Measurements from ENCODE around the gene KRTAP13-4. TPM values are rescaled to one million over a fixed set of nuclear protein-coding genes. Genes with fewer than 3 reads are reported as not detected.

Gene KRTAP13-4, protein sequence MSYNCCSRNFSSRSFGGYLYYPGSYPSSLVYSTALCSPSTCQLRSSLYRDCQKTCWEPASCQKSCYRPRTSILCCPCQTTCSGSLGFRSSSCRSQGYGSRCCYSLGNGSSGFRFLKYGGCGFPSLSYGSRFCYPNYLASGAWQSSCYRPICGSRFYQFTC
- total RNA-seq, result not detected in 2 replicates

DNA sequence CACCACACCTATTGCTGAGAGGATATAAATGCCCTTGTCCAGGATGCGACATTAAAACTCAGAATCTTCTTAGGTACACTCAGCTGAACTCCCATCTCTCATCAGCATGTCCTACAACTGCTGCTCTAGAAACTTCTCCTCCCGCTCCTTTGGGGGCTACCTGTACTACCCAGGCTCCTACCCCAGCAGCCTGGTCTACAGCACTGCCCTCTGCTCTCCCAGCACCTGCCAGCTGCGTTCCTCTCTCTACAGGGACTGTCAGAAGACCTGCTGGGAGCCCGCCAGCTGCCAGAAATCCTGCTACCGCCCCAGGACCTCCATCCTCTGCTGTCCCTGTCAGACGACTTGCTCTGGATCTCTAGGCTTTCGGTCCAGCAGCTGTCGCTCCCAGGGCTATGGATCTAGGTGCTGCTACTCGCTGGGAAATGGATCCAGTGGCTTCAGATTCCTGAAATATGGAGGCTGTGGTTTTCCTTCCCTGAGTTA is at the start of gene KRTAP13-4:
TSS of gene KRTAP13-4 (plus strand) at position 51 of the 486 bp plus-strand sequence. CDS start at position 107, 56 bp downstream.

DNA sequence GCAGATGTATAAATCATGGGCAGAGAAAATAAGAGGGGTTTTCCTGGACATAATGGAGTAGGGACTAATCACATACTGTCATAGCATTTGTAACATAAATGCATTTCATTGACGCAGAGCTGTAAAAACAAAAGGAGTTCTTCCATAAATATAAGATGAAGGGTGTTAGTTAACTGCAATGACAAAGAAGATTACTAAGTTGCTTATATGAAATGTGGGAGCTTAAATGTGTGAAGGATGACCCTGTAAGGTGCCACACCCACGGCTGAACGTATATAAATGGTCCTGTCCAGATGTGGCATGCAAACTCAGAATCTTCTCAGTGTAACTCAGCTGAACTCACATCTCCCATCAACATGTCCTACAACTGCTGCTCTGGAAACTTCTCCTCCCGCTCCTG is 34.3 kb upstream of the KRTAP13-4 start, which contains the start of gene KRTAP13-1:
TSS of gene KRTAP13-1 (plus strand) at position 301 of the 400 bp plus-strand sequence. CDS start at position 357, 56 bp downstream.

DNA sequence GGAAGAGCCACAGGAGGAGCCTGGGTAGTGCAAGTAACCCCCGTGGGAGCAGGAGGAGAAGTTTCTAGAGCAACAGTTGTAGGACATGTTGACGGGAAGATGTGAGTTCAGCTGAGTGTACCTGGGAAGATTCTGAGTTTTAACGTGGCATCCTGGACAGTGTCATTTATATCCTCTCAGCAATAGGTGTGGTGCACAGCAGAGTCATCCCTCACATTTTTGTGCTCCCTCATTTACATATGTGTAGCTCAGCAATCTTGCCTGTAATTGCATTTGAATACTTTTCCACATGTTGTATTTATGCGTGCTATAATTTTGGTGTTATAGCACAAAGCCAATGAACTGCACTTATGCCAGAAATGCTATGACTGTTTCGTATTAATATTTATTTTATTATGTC is 4.2 kb upstream of the KRTAP13-4 start, which contains the start of gene KRTAP13-3:
TSS of gene KRTAP13-3 (minus strand) at position 101 of the 400 bp plus-strand sequence. CDS start at position 87, 14 bp downstream.

DNA sequence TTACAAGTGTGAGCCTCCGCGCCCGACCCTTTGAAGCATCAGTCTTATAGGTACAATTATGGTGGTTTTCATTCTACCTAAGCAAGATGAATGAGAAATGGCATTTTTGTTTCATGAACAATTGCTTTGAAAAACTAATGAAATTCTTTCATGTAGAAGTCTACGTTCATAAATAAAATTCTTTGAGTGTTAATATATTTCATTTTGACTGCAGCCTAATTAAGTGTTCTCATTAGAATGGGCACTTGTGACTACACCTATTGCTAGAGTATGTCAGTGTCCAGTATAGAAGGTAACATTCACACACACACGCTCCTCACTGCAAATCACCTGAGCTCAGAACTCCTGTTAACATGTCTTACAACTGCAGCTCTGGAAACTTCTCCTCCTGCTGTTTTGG is 10.0 kb downstream of the KRTAP13-4 start, which contains the start of gene KRTAP15-1:
TSS of gene KRTAP15-1 (plus strand) at position 301 of the 400 bp plus-strand sequence. CDS start at position 354, 53 bp downstream.

DNA sequence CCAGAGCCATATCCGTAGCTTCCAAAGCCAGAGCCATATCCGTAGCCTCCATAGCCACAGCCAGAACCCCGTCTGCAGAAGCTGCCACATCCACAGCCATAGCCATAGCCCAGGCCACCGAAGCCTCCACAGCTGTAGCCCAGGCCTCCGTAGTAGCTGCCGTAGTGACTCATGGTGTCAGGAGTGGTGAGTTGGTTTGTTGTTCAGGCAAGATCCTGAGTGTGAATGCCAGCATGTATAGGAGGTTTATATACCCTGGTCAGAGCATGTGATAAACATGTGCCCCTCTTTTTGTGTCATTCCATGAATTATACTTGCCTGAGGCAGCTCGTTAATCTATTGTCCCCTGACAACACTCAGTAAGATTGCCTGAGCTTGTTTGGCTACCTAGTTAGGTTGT is 50.1 kb downstream of the KRTAP13-4 start, which contains the start of gene KRTAP19-1:
TSS of gene KRTAP19-1 (minus strand) at position 223 of the 400 bp plus-strand sequence. CDS start at position 173, 50 bp downstream.

Other genes with a start within 250 kb of the KRTAP13-4 start
- not detected in 2 replicates for gene CLDN8, start 214.1 kb upstream of the KRTAP13-4 start, total RNA-seq
- not detected in 2 replicates for gene KRTAP24-1, start 147.3 kb upstream of the KRTAP13-4 start, total RNA-seq
- not detected in 2 replicates for gene KRTAP25-1, start 140.7 kb upstream of the KRTAP13-4 start, total RNA-seq
- not detected in 2 replicates for gene KRTAP26-1, start 109.9 kb upstream of the KRTAP13-4 start, total RNA-seq
- not detected in 2 replicates for gene KRTAP27-1, start 92.5 kb upstream of the KRTAP13-4 start, total RNA-seq
- not detected in 2 replicates for gene KRTAP23-1, start 81.6 kb upstream of the KRTAP13-4 start, total RNA-seq
- gene KRTAP13-2, start 57.9 kb upstream of the KRTAP13-4 start, total RNA-seq, result not detected in 2 replicates
- gene KRTAP13-1, start 34.2 kb upstream of the KRTAP13-4 start, total RNA-seq, result not detected in 2 replicates
- not detected in 2 replicates for gene KRTAP13-3, start 4.3 kb upstream of the KRTAP13-4 start, total RNA-seq
- not detected in 2 replicates for gene KRTAP15-1, start 10.1 kb downstream of the KRTAP13-4 start, total RNA-seq
- not detected in 2 replicates for gene KRTAP19-1, start 50.1 kb downstream of the KRTAP13-4 start, total RNA-seq
- not detected in 2 replicates for gene KRTAP19-2, start 57.2 kb downstream of the KRTAP13-4 start, total RNA-seq
- not detected in 2 replicates for gene KRTAP19-3, start 61.8 kb downstream of the KRTAP13-4 start, total RNA-seq
- not detected in 2 replicates for gene KRTAP19-4, start 66.9 kb downstream of the KRTAP13-4 start, total RNA-seq
- not detected in 2 replicates for gene KRTAP19-5, start 71.9 kb downstream of the KRTAP13-4 start, total RNA-seq
- not detected in 2 replicates for gene KRTAP19-6, start 111.6 kb downstream of the KRTAP13-4 start, total RNA-seq
- gene KRTAP19-7, start 131.1 kb downstream of the KRTAP13-4 start, total RNA-seq, result not detected in 2 replicates
- gene KRTAP22-2, start 160.2 kb downstream of the KRTAP13-4 start, total RNA-seq, result not detected in 2 replicates
- not detected in 2 replicates for gene KRTAP6-3, start 162.2 kb downstream of the KRTAP13-4 start, total RNA-seq
- gene KRTAP6-2, start 168.7 kb downstream of the KRTAP13-4 start, total RNA-seq, result not detected in 2 replicates
- gene KRTAP22-1, start 170.9 kb downstream of the KRTAP13-4 start, total RNA-seq, result not detected in 2 replicates
- not detected in 2 replicates for gene KRTAP6-1, start 183.7 kb downstream of the KRTAP13-4 start, total RNA-seq
- gene KRTAP20-1, start 186.2 kb downstream of the KRTAP13-4 start, total RNA-seq, result not detected in 2 replicates
- gene KRTAP20-4, start 190.4 kb downstream of the KRTAP13-4 start, total RNA-seq, result not detected in 2 replicates
- gene KRTAP20-2, start 205.0 kb downstream of the KRTAP13-4 start, total RNA-seq, result not detected in 2 replicates
- not detected in 2 replicates for gene KRTAP20-3, start 212.6 kb downstream of the KRTAP13-4 start, total RNA-seq